Lower leg skin (tissue), 4 donors: ENCODE measurements around the gene DNAH11. TPM values are rescaled to one million over a fixed set of nuclear protein-coding genes. Genes with fewer than 3 reads are reported as not detected.

Experiments
- DNase-seq, 2 donors: peaks; one replicate each; pipeline ENCODE4 v3.0.0-alpha.2; 2019; ENCODE audit warnings: low spot score in 2 of 2
- H3K4me3 ChIP-seq: fragments of 200-600 bp; sonication (generic); 2 replicates; pipeline ENCODE4 v1.5.1; 2017; ENCODE audit warnings: mild to moderate bottlenecking, low read depth; ENCODE audit not compliant: poor library complexity, severe bottlenecking
- POLR2A ChIP-seq, 2 donors: fragments of 450-650 bp; IDR thresholded peaks; one replicate each; pipeline ENCODE4 v1.6.1; 2016 to 2017; ENCODE audit warnings: antibody characterized with exemption in 2 of 2, mild to moderate bottlenecking in 1 of 2, moderate library complexity in 1 of 2
- WGBS, 2 donors: methylation state at CpG; one replicate each; pipeline ENCODE4 v1.1.5; 2018; 5-methylcytosine and 5-hydroxymethylcytosine counted together
- intact Hi-C: fragments of 100-400 bp; cut with DNase I; formaldehyde crosslinking; loops from one replicate; pipeline ENCODE4 v1.15.0; 2023; ENCODE audit warnings: low total_unique reads
- total RNA-seq, 4 donors: library from RNA; depleted of rRNA; stranded (reverse); fragments of >200 nt; gene quantifications; one replicate each; pipeline ENCODE4 v1.1.0, GENCODE V29; 2016
- TF ChIP-seq, protein P1 (sequence below), 3 donors: fragments of 450-650 bp; IDR thresholded peaks; one replicate each; pipeline ENCODE4 v1.5.1; 2016; ENCODE audit warnings: antibody characterized with exemption in 3 of 3, mild to moderate bottlenecking in 3 of 3, moderate library complexity in 2 of 3

The DNAH11 gene
- total RNA-seq, 4 donors from 2014 or later: 0.88 to 10.0 (median 4.1) TPM

DNA sequence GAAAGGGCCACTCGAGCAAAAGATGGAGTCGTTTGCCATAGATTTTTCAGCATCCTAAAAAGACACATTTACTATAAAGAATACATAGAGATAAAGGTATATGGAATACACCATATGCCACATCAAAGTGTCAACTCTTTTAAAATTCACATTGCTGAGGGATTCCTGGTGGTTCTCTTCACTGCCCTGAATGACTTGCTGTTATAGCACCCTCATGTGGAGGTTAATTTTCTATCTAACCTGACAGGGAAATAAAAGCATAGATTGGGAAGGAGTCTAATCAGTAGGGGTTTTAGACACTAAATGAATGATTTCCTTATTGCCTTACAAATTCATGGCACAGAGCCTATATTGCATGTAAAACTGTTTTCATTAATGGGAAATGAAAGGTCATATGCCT, 25.9 kb downstream of the DNAH11 start:
- WGBS, 2 donors: 69 to 76% methylated on average over 2 of the region's 2 CpGs
- TF ChIP-seq POLR2A (IDR thresholded peaks at IDR 0.05): no peak
- TF ChIP-seq, protein P1, sequence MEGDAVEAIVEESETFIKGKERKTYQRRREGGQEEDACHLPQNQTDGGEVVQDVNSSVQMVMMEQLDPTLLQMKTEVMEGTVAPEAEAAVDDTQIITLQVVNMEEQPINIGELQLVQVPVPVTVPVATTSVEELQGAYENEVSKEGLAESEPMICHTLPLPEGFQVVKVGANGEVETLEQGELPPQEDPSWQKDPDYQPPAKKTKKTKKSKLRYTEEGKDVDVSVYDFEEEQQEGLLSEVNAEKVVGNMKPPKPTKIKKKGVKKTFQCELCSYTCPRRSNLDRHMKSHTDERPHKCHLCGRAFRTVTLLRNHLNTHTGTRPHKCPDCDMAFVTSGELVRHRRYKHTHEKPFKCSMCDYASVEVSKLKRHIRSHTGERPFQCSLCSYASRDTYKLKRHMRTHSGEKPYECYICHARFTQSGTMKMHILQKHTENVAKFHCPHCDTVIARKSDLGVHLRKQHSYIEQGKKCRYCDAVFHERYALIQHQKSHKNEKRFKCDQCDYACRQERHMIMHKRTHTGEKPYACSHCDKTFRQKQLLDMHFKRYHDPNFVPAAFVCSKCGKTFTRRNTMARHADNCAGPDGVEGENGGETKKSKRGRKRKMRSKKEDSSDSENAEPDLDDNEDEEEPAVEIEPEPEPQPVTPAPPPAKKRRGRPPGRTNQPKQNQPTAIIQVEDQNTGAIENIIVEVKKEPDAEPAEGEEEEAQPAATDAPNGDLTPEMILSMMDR (IDR thresholded peaks at IDR 0.05): no peak

DNA sequence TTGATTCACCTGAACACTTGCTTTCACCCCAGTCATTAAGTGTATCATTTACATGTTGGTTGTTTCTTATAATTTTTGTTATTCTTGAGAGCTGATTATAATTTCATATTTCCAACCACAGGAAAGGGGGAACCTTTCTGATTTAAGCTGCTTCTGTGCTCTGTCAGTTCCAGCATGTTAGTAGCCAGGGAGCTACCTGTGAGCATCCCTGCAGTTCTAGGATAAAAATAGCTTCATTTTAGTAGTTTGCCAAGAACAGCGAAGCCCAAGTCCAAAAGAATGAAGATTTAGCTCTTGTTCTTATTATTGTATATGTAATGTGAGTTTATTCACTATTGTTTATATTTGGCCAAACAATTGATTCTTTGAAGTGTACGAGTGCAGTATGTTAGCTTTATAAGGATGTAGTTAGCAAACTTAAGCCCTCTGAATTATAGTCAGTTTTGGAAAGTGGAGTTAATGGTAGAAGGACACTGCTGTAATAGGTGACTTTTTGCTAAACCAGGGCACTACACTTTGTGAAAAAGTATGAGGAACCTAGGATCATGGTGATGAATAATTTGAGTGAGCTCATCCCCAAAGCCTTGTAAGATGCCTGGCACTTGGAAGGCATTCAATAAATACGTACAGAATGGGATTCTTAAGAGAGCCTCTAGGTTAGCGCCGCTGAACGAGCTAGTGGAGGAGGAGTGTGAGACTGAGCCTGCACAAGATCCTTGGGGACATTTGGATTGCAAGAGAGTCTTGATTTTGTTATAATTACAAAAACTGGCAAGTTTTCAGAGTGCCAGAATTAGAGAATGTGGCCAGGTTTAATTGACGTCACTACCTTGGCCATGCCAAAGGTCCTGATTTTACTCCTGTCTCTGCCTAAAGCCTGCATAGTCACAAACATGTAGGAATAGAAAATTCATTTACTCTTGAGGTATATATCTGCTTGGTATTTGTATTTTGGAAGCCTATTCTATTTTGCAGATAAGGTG, 29.8 kb downstream of the DNAH11 start:
- WGBS, 2 donors: 74 to 88% methylated on average over 7 of the region's 7 CpGs
- intact Hi-C loops: no loop called here
- TF ChIP-seq POLR2A (IDR thresholded peaks at IDR 0.05): no peak
- TF ChIP-seq, protein P1 (IDR thresholded peaks at IDR 0.05): no peak
- no peak for DNase-seq
- H3K4me3 ChIP-seq: no peak overlapping the region

More for the DNA sequence above, 25.9 kb downstream of the DNAH11 start:
- intact Hi-C loops: no loop called here
- no peak for DNase-seq
- H3K4me3 ChIP-seq: no peak overlapping the region

DNA sequence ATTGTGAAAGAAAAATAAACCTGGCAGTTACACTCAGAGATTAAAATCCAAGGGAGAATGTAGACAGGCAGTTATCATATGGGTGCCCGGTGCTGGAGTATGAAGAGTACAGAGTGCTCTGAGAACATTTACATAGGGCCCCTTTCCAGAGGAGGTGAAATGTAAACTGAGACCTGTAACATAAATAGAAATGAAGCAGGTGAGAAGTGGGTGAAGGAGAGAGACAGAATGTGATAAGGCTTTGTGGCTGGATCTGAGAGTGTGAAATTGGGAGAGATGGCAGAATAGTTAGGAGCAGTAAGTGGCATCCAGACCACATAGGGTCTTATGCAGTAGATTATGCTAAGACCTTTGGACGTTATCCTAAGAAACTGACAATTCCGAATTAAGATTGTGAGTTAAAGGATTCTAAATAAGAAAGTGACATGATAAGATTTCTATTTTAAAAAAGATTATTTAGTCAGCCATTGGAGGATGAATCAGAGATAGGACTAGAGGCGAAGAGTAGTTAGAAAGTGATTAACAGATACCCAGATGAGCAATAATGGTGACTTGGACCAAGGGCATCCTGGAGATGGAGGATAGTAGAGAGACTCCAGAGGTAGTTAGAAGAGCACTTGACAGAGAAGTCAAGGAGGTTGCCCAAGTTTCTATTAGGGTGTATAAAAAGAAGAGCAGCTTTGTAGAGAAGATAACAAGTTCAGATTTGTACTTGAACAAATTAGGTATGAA, 36.7 kb downstream of the DNAH11 start:
- no peak for TF ChIP-seq POLR2A (IDR thresholded peaks at IDR 0.05)
- TF ChIP-seq, protein P1 (IDR thresholded peaks at IDR 0.05): no peak
- 59 to 61% methylated on average over 4 of the region's 4 CpGs for WGBS, 2 donors
- no peak for DNase-seq
- H3K4me3 ChIP-seq: no peak overlapping the region
- intact Hi-C loops: no loop called here

DNA sequence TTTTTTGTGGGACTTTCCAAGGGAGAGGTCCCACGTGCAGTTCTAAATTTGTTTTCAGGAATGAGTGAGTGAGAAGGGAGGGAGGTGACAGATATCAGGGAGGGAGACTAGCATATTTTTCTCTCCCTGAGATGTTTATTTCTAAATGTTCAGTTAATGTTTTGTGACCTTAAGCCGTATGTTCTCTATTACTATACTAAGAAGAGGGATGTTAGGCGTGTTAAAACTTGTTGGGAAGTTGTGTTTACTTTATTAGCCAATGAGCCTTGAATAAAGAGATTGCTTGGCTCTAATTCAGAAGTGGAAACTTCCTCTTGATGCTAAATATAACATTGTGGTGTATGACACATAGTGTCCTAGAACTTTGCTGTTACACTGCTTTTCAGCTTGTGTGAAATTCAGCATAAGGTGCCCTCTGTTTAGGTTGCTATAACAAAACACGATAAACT, 37.3 kb downstream of the DNAH11 start:
- no peak for DNase-seq
- no peak overlapping the region for H3K4me3 ChIP-seq
- intact Hi-C loops: no loop called here
- TF ChIP-seq, protein P1 (IDR thresholded peaks at IDR 0.05): no peak
- no peak for TF ChIP-seq POLR2A (IDR thresholded peaks at IDR 0.05)
- WGBS, 2 donors: 15 to 21% methylated on average over 4 of the region's 4 CpGs

DNA sequence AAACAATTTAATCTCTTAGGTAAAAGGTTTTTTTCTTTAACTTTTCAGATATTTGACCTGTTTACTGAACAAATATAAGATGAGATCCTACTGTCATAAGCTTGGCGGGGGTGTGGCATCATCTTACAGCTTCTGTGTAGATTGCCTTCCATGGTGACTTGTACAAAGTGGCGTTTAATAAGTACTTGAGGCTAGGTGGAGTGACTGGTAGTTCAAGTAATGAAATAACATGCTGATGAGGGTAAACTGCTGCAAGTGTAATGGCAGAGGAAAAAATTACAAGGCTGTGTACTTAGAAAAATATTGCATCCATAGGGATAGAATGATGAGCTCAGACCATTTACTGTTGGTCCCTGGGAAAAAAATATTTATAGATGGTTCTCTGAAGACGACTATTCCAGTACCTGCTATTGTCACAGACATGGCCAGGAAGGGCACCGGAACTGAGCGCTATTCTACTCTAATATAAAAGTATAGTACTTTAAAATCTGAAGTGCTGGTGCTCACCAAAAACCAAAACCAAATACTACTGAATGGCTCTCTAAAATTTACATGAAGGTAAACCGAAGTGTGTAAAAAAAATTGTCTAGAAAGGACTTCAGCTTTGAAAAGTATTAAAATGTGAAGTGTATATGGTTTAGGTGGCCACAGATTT, 42.4 kb downstream of the DNAH11 start:
- intact Hi-C loops: no loop called here
- 90 to 92% methylated on average over 6 of the region's 6 CpGs for WGBS, 2 donors
- no peak for DNase-seq
- no peak overlapping the region for H3K4me3 ChIP-seq
- TF ChIP-seq POLR2A (IDR thresholded peaks at IDR 0.05): no peak
- TF ChIP-seq, protein P1 (IDR thresholded peaks at IDR 0.05): no peak
